GM18498 (cell line): Measurements from ENCODE around the gene ZNF559.

Source experiments
- ATAC-seq: cut with Tn5 transposase; IDR thresholded peaks from one replicate; pipeline ENCODE4 v1.9.1; 2021; ENCODE audit warnings: mild to moderate bottlenecking, moderate library complexity; ENCODE audit not compliant: unreplicated experiment

The ZNF559 gene

GRCh38 chr19:9352505-9352904 is 28.5 kb downstream of the ZNF559 start:
- ATAC-seq, result no peak

- ATAC-seq, result no peak
Measured at GRCh38 chr19:9353011-9353410, 29.0 kb downstream of the ZNF559 start.

- ATAC-seq, result no peak
Measured at GRCh38 chr19:9354651-9355050, 30.7 kb downstream of the ZNF559 start.

GRCh38 chr19:9362905-9363304 is 38.9 kb downstream of the ZNF559 start, which contains the start of gene ZNF177:
Gene ZNF177, plus strand, starts transcription at chr19:9363013. Its CDS starts 15,299 bp downstream, at chr19:9378312.
- ATAC-seq, result no peak

- ATAC-seq, result no peak
Measured at GRCh38 chr19:9370738-9371619, 47.0 kb downstream of the ZNF559 start.

- no peak for ATAC-seq
Measured at GRCh38 chr19:9381361-9381785, 57.4 kb downstream of the ZNF559 start.
